Mucosa of rectum (tissue), 2 donors: ENCODE measurements around the gene CD44.

Experiments used
- H3K27ac ChIP-seq, 2 donors: one replicate each; pipeline ENCODE4 v1.7.0; 2013; ENCODE audit warnings: inconsistent platforms in 2 of 2, low read depth in 2 of 2, low read length in 2 of 2
- H3K27me3 ChIP-seq, 2 donors: one replicate each; pipeline ENCODE4 v1.7.0; 2013; ENCODE audit warnings: low read length in 2 of 2; ENCODE audit not compliant: control insufficient read depth in 2 of 2, insufficient read depth in 2 of 2
- H3K36me3 ChIP-seq, 2 donors: one replicate each; pipeline ENCODE4 v1.7.0; 2013; ENCODE audit warnings: low read length in 2 of 2; ENCODE audit not compliant: control insufficient read depth in 2 of 2, insufficient read depth in 2 of 2
- H3K4me1 ChIP-seq, 2 donors: one replicate each; pipeline ENCODE4 v1.7.0; 2013; ENCODE audit warnings: low read length in 2 of 2, mild to moderate bottlenecking in 1 of 2; ENCODE audit not compliant: control insufficient read depth in 2 of 2, insufficient read depth in 2 of 2
- H3K4me3 ChIP-seq, 2 donors: one replicate each; pipeline ENCODE4 v1.7.0; 2013; ENCODE audit warnings: low read length in 2 of 2
- H3K9ac ChIP-seq, 2 donors: one replicate each; pipeline ENCODE4 v1.7.0; 2013; ENCODE audit warnings: low read length in 2 of 2, low read depth in 1 of 2, mild to moderate bottlenecking in 1 of 2
- H3K9me3 ChIP-seq, 2 donors: one replicate each; pipeline ENCODE4 v1.7.0; 2013; ENCODE audit warnings: low read length in 2 of 2; ENCODE audit not compliant: control insufficient read depth in 2 of 2
- donor health status: healthy.
- donor health status: Normal muscosa, but diverticular disease.

Gene CD44

DNA sequence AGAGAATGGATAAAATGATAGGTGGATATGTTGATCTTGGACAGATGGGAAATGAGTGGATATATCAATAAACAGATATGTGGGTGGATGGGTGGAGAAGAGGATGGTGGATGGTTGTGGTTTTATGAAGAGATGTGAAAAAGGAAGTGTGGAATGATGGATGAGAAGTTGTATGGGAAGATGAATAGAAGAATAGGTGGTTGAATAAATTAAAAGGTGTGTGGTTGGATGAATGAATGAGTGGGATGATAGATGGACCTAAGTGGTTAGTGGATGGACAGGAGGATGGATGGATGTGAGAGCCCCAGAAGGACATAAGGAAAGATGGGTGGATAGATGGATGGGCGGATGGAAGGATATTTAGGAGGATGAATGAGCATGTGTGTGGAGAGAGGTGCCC, 913 bp upstream of the CD44 start:
- H3K4me1 ChIP-seq: peaks cover 29 to 31% of the 10 kb centered on the region in 2 donors
- H3K27ac ChIP-seq: no peak overlapping the region
- H3K9ac ChIP-seq: peak overlapping the region; percentile 90 to 94

DNA sequence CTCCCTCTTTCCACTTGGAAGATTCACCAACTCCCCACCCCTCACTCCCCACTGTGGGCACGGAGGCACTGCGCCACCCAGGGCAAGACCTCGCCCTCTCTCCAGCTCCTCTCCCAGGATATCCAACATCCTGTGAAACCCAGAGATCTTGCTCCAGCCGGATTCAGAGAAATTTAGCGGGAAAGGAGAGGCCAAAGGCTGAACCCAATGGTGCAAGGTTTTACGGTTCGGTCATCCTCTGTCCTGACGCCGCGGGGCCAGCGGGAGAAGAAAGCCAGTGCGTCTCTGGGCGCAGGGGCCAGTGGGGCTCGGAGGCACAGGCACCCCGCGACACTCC, 397 bp upstream of the CD44 start:
- H3K27me3 ChIP-seq: no peaks in the 10 kb centered on the region
- H3K9ac ChIP-seq: peak overlapping the region; percentile 90 to 94
- H3K36me3 ChIP-seq: no peaks in the 10 kb centered on the region
- peaks cover 33 to 36% of the 10 kb centered on the region in 2 donors for H3K4me1 ChIP-seq
- no peaks in the 10 kb centered on the region for H3K9me3 ChIP-seq
- peak overlapping the region; percentile 83 to 95 for H3K4me3 ChIP-seq
- peak overlapping the region; percentile 88 to 95 for H3K27ac ChIP-seq

More for the DNA sequence above, 913 bp upstream of the CD44 start:
- Histone ChIP-seq H3K27me3 (no peaks in the 10 kb centered on the region), H3K36me3 (no peaks in the 10 kb centered on the region), H3K4me3 (peak overlapping the region in 1 of 2 donors; percentile 95), H3K9me3 (no peaks in the 10 kb centered on the region)

DNA sequence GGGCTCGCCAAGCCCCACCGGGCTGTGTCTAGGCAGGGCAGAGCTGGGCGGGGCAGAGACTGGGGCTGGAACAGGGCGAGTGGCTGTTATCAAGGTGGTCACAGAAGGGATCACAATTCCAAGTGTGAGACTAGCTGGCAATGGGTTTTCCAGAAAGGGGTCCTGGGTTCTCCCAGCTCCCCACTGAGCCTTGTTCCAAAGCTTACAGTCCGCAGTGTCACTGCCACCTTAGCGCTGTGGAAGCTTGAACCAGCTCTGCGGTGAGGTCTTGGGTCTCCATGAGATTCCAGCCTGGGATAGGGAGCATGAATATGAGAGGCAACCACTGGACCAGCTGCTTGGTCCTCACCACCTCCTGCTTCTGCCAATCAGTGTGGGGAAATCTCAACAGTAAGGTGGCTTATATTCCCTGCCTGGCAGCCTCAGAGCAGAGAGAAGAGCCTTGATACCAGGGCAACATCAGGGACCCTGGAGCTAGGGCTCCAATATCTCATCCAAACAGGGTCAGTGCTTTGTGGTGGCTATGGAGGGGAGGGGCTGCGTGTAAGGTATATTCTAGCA, 831 bp downstream of the CD44 start:
- H3K27me3 ChIP-seq: no peaks in the 10 kb centered on the region
- H3K4me1 ChIP-seq: peaks cover 35 to 43% of the 10 kb centered on the region in 2 donors
- H3K27ac ChIP-seq: peak overlapping the region; percentile 88 to 95
- H3K9ac ChIP-seq: peak overlapping the region; percentile 90 to 94
- peak overlapping the region; percentile 83 to 95 for H3K4me3 ChIP-seq
- no peaks in the 10 kb centered on the region for H3K36me3 ChIP-seq
- H3K9me3 ChIP-seq: no peaks in the 10 kb centered on the region

DNA sequence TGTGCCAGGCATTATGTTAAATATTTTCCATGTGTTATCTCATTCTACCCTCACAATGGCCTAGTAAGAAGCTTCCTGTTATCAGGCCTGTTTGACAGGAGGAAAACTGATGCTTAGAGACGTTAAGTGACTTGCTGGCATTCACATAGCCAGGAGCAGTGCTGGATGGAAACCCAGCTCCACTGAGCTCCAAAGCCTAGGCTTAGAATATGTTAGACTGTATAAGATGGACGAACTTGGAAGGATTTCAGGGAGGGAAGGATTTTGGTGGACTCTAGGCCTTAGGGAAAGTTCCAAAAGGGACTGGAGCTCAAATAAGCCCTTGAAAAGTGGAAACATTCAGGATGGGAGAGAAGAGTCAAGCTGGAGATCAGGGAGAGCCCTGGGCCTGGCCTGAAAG, 2.1 kb downstream of the CD44 start:
- H3K4me1 ChIP-seq: peaks cover 41 to 51% of the 10 kb centered on the region in 2 donors
- H3K9me3 ChIP-seq: no peaks in the 10 kb centered on the region
- peak overlapping the region; percentile 83 to 95 for H3K4me3 ChIP-seq
- no peaks in the 10 kb centered on the region for H3K27me3 ChIP-seq
- peak overlapping the region; percentile 54 to 64 for H3K9ac ChIP-seq
- no peaks in the 10 kb centered on the region for H3K36me3 ChIP-seq
- H3K27ac ChIP-seq: peak overlapping the region; percentile 70 to 95

DNA sequence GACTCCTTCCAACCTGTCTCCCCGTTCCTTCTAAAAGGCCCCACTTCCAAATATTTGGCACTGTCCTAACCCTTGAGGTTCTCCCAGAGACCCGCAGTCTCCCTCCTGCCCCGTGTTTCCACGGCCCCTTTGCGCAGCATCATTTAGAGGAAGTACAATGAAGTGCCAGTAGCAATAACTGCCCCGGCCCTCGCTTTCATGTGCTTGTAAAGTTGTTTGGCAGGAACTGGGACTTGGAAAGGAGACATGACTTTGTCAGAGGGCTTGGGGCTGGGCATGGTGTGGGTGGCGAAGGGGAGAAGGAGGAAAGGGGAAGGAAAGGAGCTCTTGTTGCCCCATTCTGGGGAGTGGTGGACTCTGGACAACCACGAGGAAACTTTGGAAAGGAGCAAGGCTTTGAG, 2.6 kb downstream of the CD44 start:
- peaks cover 41 to 51% of the 10 kb centered on the region in 2 donors for H3K4me1 ChIP-seq
- H3K9me3 ChIP-seq: no peaks in the 10 kb centered on the region
- peak overlapping the region; percentile 83 to 95 for H3K4me3 ChIP-seq
- no peaks in the 10 kb centered on the region for H3K36me3 ChIP-seq
- peak overlapping the region; percentile 70 to 95 for H3K27ac ChIP-seq
- no peaks in the 10 kb centered on the region for H3K27me3 ChIP-seq
- H3K9ac ChIP-seq: peak overlapping the region; percentile 54 to 64

DNA sequence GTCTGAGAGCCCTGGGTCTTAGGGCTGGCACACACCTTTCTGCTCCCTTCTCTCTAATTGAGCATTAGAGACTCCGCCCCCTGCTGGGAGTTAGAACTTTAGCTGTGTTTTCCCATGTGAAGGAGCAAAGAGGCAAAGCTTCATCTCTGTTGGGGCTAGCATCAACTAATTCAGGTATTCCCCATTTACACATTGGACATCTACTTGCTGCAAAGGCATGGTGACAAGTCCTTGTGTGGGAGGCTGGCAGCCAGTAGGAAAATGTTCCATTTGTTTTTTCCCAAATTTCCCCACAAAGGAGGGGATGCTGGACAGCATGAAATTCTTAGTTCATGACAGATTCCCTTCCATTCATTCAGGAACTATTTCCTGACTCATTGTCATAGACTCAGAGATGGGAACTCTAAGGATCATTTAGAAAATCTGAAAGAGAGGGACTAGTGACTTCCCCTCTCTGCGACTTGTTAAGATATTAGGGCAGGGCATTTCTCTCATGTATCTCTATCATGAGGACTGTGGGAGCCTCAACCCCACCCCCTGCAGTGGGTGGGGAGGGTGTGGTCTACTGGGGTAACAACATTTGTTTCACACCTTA, 3.6 kb downstream of the CD44 start:
- no peaks in the 10 kb centered on the region for H3K36me3 ChIP-seq
- H3K4me1 ChIP-seq: peaks cover 41 to 51% of the 10 kb centered on the region in 2 donors
- no peaks in the 10 kb centered on the region for H3K27me3 ChIP-seq
- H3K27ac ChIP-seq: no peak overlapping the region
- peak overlapping the region in 1 of 2 donors; percentile 55 for H3K4me3 ChIP-seq
- no peaks in the 10 kb centered on the region for H3K9me3 ChIP-seq
- H3K9ac ChIP-seq: peak overlapping the region in 1 of 2 donors; percentile 38

DNA sequence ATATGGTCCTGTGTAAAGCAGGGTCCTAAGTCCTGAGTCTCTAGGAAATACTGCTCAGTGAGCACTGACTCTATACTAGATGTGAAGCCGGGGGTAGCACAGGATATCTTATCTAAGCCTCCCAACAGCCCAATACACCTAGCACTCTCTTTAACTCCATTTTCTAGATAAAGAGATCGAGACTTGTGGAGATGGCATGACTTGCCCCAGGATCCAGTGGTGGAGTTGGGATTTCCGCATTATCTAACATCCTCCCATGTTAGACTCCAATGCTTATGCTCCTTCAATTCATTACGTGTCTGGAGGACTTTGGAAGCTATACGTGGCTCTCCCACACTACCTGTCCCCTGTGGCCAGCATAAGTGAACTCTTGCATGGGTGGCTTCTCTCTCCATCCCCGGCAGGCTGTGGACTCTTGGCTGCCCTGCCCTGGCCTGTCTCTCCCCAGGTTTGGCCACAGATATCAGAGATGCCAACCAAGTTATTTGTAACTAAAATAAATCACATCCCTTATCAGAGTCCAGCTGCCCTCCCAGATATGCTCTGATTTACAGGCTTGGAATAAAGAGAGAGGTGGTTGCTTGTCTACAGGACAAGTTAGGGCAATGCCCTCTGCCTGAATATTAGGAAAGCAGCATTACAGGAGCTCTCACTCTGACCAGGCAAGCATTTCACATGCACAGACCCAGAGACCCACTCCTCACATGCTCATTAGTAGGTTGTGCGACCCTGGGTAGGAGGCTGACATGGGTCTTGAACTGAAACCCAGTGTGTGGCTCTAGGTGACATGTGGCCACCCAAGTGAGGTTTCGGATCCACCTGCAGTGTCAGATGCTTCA, 4.5 kb downstream of the CD44 start:
- no peaks in the 10 kb centered on the region for H3K9me3 ChIP-seq
- no peaks in the 10 kb centered on the region for H3K36me3 ChIP-seq
- H3K9ac ChIP-seq: no peak overlapping the region
- H3K4me3 ChIP-seq: peak overlapping the region; percentile 14 to 46
- no peaks in the 10 kb centered on the region for H3K27me3 ChIP-seq
- peak overlapping the region; percentile 21 to 70 for H3K27ac ChIP-seq
- H3K4me1 ChIP-seq: peaks cover 38 to 52% of the 10 kb centered on the region in 2 donors

DNA sequence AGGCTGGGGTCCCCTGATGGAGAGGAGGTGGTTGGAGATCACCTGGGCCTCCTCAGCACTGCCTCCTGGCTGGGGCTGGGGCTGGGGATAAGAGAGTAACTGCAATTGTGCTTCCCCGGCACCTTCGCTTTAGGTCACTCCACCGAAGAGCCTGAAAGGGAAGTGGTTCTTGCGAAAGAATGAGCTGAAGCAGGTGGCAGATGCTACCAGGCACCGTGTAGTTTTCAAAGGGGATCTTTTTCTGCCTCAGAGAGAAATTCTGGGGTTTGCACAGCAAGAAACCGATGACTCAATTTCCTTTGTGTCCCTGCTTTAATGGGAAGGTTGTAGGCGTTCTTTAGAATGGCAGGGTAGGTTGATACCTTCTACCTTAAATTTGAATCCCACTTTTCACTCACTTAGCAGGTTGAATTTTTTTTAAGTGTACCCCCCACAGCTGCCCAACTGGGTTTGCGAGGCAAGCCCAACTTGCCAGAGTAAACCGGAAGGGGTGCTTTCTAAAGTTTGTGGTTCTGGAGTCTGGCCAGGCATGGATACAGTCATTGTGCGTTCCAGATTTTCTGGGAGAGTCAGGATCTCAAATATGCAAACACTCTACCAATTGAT, 5.3 kb downstream of the CD44 start:
- peak overlapping the region; percentile 14 to 46 for H3K4me3 ChIP-seq
- H3K27ac ChIP-seq: peak overlapping the region; percentile 21 to 70
- peaks cover 37 to 50% of the 10 kb centered on the region in 2 donors for H3K4me1 ChIP-seq
- H3K27me3 ChIP-seq: no peaks in the 10 kb centered on the region
- no peaks in the 10 kb centered on the region for H3K36me3 ChIP-seq
- H3K9me3 ChIP-seq: no peaks in the 10 kb centered on the region
- H3K9ac ChIP-seq: no peak overlapping the region

DNA sequence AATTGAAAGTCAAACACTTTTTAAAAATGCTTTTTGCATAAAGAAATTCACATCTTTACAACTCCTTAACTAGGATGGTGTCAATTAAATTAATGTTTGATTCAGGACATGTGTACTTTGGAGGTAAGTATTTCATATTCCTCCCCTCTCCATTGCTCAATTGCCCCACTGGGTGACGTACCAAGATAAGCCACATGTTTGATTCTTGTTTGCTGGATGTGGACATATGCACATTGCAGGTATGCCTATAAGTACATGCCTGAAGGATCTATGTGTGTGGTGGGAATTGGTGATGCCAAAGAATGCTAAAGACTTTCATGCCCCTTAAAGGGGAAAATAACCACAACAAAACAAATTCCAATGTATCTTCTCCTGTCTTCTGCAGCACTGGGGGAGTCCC, 5.8 kb downstream of the CD44 start:
- H3K9ac ChIP-seq: no peak overlapping the region
- peak overlapping the region in 1 of 2 donors; percentile 46 for H3K4me3 ChIP-seq
- no peaks in the 10 kb centered on the region for H3K36me3 ChIP-seq
- H3K27me3 ChIP-seq: no peaks in the 10 kb centered on the region
- peak overlapping the region in 1 of 2 donors; percentile 39 for H3K27ac ChIP-seq
- peaks cover 35 to 48% of the 10 kb centered on the region in 2 donors for H3K4me1 ChIP-seq
- no peaks in the 10 kb centered on the region for H3K9me3 ChIP-seq

DNA sequence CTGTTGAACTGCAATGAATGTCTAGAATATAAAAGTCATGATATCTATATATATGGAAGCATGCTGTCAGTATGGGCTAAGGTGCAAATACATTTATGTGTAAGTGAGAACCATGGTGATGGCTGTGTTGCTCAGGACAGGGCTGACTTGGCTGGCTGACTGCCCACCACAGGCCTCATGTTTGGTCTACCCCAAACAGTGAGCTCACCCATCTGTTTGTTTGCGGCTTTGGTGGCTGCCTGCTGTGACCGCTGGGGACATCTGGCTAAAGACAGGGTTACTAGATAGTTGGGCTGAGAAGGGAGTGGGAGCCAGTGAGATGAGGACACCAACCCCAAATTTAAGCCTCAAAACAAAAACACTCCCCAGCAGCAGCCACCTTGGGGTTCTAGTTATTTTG, 6.3 kb downstream of the CD44 start:
- Histone ChIP-seq H3K4me3 (no peak overlapping the region), H3K9ac (no peak overlapping the region), H3K36me3 (no peaks in the 10 kb centered on the region), H3K27me3 (no peaks in the 10 kb centered on the region), H3K27ac (peak overlapping the region in 1 of 2 donors; percentile 39), H3K9me3 (no peaks in the 10 kb centered on the region), H3K4me1 (peaks cover 31 to 47% of the 10 kb centered on the region in 2 donors)
